ENCODE results near the gene CRELD1.

CRELD1 gene

DNA sequence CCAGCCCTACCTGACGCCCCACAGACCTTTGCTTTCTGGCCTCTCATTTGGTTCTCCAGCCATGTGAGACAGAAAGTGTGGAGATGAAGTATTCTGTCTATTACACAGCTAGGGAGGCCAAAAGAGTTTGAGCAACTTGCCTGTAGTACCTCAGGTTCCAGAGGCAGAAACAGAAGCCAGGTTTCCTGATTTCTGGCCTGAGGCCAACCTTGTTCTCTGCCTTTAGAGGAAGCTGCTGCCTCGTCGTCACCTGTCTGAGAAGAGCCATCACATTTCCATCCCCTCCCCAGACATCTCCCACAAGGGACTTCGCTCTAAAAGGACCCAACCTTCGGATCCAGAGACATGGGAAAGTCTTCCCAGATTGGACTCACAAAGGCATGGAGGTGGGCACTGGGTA is 27.2 kb upstream of the CRELD1 start:
- DNase-seq = no peak

DNA sequence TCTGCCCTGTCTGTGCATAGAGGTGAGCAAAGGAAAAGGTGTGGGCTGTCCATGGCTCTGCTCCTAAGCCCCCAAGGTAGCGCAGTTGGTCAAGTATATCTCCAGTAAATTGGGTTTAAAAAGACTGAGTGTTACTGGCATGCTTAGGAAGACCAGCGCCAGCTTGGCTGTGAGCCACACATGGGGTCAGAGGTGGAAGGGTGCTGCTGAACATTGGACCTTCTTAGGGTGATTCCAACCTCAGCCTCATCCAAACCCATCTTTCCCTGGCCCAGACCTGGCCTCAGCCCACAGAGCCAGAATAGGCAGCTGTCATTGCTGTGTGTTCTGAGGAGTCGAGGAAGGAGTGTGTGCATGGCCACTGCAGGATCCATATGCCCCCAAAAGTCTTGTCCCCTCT is 25.3 kb upstream of the CRELD1 start:
- no peak for DNase-seq

DNA sequence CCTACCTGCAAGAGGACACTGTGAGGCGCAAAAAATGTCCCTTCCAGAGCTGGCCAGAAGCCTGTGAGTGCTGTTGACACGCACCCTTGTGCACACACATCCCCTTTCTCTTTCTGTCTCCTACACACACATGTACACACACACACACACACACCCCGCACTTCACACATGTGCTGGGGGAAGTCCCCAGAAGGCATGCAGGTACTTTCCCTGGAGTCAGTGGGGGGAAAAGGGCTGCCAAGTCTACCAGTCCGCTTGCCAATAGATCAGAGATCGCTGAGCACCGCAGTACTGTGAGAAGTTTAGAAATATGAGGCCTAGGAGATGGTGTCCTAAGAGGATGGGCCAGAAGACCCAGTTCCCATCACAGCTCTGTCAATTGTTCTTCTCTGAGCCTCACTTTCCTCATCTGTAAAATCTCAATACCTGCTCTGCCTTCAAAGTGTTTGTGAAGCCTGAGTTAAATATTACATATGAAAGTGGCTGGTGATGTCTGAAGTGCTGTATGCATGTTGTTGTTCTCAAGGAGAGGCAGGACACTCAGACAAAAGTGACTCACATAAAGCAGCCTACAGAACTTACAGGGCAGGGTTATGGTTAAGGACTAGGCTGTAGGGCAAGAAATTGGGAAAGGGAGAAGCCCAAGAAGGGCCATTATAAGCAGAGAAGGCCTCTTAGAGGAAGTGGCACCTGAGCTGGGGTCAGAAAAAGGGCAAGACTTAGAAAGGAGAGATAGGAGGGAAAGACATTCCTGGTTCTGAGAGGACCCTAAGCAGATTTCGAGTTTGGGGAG is 24.2 kb upstream of the CRELD1 start:
- no peak for DNase-seq

DNA sequence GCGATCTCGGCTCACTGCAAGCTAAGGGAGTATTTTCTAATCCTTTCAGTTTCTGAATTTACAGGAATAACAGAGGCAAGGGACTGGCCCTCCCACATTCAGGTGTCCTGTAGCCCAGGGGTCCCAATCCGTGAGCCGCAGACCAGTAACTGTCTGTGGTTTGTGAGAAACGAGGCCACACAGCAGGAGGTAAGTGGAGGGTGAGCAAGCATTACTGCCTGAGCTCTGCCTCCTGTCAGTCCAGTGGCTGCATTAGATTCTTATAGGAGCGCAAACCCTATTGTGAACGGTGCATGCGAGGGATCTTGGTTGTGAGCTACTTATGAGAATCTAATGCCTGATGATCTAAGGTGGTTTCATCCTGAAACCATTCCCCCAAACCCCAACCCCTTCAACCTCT is 21.8 kb upstream of the CRELD1 start:
- no peak for DNase-seq

DNA sequence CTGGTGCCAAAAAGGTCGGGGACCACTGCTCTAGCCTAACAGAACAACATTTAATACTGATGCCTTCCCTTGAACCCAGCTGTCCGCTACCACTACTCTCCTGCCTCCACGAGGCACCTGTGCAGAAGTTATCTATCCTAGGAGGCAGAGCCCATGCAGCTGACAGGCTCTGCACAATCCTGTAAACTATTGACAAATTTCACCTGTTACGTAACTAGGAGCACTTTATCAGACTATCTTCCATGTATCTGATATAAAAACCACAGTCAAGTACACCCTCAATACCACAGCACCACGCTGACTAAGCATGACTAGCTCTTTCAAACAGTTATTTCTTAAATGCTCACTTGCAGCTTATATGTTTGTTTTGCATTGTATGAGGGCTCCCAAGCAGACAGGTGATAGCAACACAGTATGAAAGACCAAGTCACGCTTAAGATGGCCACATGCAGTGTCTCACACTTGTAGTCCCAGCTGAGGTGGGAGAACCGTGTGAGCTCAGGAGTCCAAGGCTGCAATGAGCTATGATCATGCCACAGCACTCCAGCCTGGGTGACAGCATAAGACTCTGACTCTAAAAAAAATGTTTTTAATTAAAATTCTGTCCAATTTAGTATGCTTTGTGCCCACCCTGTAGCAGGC is 21.2 kb upstream of the CRELD1 start:
- DNase-seq = no peak

DNA sequence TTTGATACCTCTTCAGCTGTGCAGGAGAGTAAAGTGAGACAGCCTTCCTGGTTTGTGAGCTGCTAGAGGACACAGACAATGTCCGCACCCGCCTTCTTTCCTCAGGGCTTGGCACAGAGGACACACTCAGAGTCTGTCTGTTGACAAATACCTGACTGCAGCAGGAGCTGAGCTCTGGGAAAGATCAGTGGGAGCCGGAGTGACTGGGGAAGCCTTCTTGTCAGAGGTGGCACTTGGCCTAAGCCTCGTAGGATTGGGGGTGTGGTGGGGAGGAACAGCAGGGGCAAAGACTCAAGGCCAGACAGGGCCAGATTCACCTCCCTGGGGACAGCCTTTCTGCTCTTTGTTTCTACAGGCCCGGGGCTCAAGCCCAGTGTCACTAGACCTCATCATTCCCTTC is 20.0 kb upstream of the CRELD1 start:
- no peak for DNase-seq

DNA sequence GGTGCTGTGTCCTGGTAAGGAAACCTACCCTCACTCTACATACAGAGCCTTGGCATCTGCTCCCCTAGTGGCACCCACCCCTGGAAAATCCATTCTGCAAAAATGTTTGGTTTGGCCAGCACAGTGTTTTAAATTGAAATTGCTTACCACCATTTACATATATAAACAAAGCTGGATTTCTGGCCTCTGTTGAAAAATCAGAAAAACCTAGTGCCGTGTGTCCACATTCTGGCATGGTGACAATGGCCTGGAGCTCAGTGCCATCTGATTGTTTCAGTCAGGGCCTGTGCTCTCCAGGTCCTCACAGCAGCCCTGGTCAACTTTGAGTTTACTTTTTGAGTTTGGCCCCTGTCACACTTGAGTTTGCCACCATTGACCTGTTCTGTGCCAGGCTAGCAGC is 19.6 kb upstream of the CRELD1 start:
- no peak for DNase-seq

DNA sequence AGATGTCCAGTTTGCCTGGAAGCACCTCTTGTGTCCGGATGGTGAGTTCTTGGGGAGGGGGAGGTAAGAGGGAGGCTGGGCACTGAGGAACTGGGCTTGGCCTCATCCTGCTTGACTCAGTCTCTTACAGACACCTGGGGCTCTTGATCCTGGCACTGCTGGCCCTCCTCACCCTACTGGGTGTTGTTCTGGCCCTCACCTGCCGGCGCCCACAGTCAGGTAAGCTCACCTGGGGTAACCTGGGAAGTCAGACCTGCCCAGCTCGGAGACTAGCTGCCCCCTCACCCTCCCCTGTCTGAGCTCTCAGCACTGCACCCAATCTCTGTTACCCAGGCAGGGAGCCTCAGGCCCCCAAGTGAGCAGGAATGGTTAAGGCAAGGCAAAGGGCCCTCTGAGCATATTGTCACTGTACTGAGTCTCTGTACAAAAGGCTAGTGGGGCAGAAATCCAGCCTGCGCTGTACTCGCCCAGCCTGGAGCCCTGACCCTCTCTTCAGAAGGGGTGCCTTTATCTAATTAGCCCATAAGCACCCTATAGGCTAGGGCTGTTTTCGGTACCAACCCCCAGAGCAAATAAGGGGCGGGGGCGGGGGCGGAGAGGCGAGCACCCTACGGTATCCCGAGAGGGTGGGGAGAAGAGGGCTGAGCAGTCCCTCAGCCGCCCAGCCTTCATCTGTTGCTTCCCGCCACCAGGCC is 18.9 kb upstream of the CRELD1 start:
- DNase-seq = no peak

DNA sequence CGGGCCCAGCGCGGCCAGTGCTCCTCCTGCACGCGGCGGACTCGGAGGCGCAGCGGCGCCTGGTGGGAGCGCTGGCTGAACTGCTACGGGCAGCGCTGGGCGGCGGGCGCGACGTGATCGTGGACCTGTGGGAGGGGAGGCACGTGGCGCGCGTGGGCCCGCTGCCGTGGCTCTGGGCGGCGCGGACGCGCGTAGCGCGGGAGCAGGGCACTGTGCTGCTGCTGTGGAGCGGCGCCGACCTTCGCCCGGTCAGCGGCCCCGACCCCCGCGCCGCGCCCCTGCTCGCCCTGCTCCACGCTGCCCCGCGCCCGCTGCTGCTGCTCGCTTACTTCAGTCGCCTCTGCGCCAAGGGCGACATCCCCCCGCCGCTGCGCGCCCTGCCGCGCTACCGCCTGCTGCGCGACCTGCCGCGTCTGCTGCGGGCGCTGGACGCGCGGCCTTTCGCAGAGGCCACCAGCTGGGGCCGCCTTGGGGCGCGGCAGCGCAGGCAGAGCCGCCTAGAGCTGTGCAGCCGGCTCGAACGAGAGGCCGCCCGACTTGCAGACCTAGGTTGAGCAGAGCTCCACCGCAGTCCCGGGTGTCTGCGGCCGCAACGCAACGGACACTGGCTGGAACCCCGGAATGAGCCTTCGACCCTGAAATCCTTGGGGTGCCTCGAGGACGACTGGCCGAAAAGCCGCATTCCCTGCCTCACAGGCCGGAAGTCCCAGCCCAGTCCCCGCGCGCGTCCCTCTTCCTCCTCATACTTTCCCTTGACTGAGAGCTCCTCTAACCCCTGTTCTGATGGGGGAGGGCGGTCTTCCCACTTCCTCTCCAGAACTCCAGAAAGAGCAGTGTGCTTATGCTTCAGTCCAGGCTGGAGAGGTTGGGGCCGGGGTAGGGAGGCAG is 18.1 kb upstream of the CRELD1 start:
- peak; percentile 12 for DNase-seq

DNA sequence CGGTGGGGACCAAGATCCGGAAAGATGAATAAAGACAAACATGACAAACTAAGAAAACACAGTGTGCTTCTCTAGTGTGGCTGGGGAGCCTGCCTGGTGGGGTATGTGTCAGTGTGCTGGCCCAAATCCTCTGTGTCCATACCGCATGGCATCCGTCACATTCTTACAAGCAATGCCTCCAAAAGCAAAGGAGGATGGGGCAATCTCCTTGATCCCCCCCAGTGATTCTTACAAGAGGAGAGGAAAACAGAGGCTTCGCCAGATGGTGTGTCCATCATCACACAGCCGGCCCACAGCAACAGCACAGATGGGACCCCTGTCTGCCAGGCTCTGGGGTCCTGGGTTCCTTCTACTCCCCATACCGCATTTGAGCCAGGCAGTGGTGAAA is 17.3 kb upstream of the CRELD1 start:
- no peak for DNase-seq

DNA sequence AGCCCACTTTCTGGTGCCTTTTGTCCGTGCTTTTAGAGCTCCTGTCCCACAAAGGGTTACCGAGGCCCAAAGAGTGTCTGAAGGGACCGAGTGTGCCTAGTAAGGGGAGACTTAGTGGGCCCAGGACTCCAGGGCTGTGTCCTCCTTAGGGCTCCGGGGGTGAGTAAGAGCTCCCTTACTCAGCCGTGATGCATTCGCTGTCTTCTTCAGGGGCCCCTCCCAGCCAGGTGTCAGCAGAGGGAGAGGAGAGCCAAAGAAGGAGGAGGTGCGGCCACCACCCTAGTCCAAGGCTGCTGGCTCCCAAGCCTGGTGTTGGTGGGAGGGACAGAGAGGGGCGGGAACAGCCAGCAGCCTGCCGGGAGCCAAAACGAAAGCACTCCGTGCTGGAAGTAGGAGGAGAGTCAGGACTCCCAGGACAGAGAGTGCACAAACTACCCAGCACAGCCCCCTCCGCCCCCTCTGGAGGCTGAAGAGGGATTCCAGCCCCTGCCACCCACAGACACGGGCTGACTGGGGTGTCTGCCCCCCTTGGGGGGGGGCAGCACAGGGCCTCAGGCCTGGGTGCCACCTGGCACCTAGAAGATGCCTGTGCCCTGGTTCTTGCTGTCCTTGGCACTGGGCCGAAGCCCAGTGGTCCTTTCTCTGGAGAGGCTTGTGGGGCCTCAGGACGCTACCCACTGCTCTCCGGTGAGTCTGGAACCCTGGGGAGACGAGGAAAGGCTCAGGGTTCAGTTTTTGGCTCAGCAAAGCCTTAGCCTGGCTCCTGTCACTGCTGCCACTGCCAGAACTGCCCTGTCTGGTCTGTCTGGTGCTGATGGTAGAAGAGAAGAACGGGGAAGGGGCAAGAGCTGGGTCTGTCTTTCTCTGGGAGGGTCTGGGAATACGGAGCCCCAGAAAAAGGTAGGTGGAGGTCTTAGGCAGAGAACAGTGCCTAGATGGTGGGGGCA is 16.6 kb upstream of the CRELD1 start, which contains the start of gene IL17RC:
Gene IL17RC, plus strand, starts transcription at position 365 of the 947 bp plus-strand sequence. Its CDS starts 218 bp downstream, at position 583.
- DNase-seq = peak; percentile 57

DNA sequence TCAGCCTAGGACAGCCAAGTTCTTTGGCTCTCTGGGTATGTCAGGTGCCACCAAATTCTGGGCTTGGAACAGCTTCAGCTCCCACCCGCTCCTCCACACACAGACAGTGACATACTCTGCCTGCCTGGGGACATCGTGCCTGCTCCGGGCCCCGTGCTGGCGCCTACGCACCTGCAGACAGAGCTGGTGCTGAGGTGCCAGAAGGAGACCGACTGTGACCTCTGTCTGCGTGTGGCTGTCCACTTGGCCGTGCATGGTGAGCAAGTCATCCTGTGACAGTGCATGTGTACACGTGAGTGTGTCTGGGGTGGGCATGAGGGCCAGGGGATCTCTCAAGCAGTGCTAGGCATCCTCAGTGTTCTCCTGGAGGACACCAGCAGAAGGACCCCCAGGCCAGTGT is 15.8 kb upstream of the CRELD1 start:
- DNase-seq = no peak

DNA sequence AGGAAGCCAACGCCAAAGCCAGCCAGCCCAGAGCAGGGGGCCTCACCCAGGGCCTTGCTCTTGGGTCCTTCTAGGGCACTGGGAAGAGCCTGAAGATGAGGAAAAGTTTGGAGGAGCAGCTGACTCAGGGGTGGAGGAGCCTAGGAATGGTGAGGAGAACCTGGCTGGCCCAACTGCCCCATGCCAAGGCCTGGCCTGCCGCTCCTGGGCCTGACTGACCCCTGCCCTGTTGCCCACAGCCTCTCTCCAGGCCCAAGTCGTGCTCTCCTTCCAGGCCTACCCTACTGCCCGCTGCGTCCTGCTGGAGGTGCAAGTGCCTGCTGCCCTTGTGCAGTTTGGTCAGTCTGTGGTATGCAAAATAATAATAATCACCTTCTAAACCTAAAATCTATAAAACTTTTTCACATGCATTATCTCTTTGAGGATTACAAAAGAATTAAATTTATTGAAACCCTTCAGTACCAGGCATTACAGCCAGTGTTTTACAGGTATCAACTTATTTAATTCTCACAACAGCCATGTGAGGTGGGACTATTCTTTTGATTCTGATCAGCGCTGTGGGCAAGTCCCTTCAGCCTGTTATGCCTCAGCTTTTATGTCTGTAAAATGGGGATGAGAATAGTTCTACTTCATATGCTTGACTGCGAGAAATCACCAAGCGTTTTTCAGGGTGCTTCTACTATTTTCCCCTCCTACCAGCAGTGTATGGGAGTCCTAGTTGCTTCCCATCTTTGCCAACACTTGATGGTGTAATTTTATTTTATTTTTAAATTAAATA is 15.2 kb upstream of the CRELD1 start:
- no peak for DNase-seq

DNA sequence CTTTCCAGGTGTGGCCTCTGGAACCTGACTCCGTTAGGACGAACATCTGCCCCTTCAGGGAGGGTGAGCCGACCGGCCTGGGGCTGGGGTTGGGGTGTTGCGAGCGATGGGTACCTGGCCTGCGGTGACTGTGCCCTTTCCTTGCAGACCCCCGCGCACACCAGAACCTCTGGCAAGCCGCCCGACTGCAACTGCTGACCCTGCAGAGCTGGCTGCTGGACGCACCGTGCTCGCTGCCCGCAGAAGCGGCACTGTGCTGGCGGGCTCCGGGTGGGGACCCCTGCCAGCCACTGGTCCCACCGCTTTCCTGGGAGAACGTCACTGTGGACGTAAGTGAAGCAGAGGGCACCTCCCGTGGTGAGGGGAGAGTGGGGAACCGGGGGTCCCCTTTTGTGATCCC is 5.5 kb upstream of the CRELD1 start:
- DNase-seq = no peak

DNA sequence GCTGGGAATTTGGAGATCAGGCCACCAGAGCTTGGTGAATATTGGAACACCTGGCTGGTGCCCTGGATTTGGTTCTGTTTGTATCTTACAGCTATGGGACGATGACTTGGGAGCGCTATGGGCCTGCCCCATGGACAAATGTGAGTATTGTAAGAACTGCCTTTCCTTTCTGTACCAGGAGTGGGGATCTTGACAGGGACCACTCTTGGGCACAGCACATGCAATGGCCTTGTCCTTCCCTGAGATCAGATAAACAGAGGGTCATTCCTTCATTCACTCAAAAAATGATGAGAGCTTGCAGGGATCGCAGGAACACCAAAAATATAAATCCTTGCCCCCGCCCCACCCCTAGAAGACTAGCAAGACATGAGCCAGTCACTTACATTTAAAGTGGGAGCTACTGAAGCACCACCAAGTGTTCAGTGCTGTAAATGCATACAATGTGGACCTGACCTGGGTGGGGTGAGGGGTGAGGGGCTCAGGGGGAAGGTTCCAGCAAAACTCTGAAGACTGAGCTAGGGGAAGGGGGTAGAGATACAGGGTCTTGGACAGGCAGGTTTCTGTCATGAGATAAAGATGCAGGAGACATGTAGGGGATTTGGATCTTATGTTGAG is 2.7 kb upstream of the CRELD1 start:
- no peak for DNase-seq

DNA sequence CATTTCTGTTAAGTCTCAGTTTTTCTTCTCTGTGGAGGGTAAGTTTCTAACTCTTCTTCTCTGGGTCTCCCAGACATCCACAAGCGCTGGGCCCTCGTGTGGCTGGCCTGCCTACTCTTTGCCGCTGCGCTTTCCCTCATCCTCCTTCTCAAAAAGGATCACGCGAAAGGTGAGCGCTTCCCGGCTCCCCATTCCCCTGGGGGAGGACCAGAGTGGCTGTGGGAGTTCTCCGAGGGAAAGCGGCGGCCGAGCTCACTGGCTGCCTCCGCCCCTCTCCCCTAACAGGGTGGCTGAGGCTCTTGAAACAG is 1.1 kb upstream of the CRELD1 start:
- no peak for DNase-seq

DNA sequence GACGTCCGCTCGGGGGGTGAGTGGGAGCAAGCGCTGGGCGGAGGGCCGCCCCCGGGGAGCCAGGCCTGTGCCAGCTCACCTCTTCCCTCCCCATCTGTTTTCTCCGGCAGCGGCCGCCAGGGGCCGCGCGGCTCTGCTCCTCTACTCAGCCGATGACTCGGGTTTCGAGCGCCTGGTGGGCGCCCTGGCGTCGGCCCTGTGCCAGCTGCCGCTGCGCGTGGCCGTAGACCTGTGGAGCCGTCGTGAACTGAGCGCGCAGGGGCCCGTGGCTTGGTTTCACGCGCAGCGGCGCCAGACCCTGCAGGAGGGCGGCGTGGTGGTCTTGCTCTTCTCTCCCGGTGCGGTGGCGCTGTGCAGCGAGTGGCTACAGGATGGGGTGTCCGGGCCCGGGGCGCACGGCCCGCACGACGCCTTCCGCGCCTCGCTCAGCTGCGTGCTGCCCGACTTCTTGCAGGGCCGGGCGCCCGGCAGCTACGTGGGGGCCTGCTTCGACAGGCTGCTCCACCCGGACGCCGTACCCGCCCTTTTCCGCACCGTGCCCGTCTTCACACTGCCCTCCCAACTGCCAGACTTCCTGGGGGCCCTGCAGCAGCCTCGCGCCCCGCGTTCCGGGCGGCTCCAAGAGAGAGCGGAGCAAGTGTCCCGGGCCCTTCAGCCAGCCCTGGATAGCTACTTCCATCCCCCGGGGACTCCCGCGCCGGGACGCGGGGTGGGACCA is 632 bp upstream of the CRELD1 start:
- peak; percentile 36 for DNase-seq

DNA sequence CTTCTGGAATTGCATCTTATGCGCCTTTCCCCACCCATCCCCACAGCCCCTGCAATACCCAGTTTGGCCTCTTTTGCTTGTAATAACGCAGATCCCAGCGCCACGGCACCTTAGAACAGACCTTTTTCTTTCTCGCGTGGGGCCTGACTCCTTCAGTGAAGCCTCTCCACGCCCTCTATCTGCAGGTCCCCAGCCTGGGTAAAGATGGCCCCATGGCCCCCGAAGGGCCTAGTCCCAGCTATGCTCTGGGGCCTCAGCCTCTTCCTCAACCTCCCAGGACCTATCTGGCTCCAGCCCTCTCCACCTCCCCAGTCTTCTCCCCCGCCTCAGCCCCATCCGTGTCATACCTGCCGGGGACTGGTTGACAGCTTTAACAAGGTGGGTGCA is 594 bp downstream of the CRELD1 start:
- no peak for DNase-seq

DNA sequence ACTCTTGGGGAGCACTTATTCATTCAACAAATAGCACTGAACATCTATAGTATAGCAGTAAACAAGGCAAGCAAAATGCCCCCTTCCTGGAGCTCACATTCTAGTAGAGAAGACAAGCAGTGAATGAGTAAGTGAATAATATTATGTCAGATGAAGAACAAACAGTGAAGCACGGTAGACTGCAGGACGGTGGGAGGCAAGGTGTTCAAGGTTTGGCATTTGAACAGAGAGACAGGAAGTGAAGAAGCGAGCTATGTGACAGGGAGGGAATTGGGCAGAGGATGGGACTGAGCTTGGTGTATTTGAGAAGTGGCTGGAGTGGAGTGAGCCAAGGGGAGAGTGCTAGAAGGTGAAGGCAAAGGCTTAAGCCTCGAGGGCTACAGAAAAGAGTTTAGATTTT is 1.4 kb downstream of the CRELD1 start:
- no peak for DNase-seq

DNA sequence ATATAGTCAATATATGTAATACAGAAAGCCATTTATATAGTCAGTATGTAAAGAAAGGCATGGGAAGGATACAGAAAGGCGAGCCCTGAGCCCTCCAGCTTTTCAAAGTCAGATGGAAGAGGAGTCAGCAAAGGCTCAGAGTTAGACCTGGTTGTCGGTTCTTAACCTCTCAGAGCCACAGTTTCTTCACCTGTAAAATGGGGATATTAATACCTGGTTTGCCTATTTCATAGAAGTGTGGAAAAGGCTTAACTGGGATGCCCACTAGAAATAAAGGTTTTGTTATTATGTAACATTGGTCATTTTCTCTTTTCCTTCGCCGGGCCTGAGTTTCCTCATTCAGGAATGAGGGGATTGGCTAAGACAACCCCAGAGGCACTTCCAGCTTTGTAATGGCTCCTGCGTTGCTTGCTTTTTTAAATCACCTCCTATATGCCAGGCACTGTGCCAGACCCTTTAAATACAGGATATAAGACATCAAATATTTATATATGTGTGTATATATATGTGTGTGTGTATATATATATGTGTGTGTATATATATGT is 2.4 kb downstream of the CRELD1 start:
- no peak for DNase-seq
